ENCODE results near the gene INSYN2B.

The INSYN2B gene

DNA sequence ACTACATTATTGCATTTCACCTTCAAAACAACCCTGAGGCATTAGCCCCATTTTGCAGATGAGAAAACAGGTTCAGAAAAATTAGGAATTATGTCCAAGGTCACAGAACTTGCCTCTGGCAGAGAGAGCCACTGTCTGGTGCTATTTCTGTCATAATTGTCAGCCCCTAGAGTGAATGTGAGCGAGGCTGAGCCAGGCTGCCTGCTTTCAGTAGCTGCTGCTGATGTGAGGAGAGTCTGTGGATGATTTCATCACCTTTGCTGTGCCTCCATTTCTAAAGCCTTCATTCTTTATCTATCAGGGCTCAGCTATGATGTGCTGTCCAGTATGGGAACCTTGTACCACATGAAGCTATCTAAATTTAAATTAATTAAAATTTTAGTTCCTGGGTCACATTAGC, 71.4 kb downstream of the INSYN2B start:
- Histone ChIP-seq H3K27me3 (ENCODE audit: control insufficient read depth, insufficient read depth, low read length) (no peaks in the 10 kb centered on the region), H3K4me1 (ENCODE audit: control insufficient read depth, insufficient read depth, low read length) (no peaks in the 10 kb centered on the region), H3K9ac (ENCODE audit: low read depth, low read length) (no peak overlapping the region), H3K9me3 (replicated peaks; ENCODE audit: low read length) (no peaks in the 10 kb centered on the region), H3K4me3 (ENCODE audit: low read length) (no peak overlapping the region), H3K4me2 (ENCODE audit: low read length) (no peak overlapping the region), H3K36me3 (ENCODE audit: insufficient read depth, low read length) (no peaks in the 10 kb centered on the region)

DNA sequence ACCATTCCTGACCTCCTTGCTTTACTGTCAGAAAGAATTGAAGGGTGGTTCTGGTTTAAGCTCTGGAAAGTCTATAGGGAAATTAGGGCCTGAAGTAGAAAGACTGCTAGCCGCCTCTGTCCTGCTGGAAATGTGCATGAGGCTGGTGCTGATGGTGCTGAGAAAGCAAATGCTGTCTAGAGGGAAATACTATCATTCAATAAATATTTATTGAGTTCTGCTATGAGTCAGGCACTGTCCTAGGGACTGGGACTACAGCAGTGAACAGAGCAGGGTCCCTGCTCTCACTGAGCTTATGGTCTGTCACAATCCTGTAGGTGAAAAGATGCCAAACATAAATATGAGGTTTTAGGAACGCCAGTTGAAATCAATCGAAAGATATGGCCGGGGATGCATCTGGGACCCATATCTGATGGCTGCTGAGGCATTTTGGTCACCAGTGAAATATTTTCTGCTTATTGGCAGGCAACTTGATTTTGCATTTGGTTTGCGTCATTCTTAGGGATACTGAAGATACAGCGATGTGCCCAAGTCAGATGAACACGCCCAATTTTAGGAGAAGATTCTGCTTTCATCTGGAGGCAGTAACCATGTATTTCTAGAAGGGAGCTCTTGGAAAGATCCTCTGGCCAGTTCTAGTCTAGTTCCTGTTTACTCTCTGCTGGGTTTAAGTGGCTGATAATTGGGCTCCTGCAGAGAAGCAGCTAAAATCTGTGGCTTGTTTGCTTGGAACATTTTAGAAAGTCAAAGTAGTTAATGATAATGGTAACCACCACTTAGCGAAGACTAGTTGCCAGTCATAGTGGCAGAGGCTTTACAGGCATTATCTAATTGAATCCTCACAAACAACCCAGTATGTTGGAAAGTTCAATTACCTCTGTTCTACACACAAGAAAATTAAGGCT, 73.3 kb downstream of the INSYN2B start:
- H3K4me1 ChIP-seq (ENCODE audit: control insufficient read depth, insufficient read depth, low read length): no peaks in the 10 kb centered on the region
- H3K36me3 ChIP-seq (ENCODE audit: insufficient read depth, low read length): no peaks in the 10 kb centered on the region
- H3K27me3 ChIP-seq (ENCODE audit: control insufficient read depth, insufficient read depth, low read length): no peaks in the 10 kb centered on the region
- no peak overlapping the region for H3K9ac ChIP-seq (ENCODE audit: low read depth, low read length)
- H3K9me3 ChIP-seq (replicated peaks; ENCODE audit: low read length): no peaks in the 10 kb centered on the region
- H3K4me3 ChIP-seq (ENCODE audit: low read length): no peak overlapping the region
- H3K4me2 ChIP-seq (ENCODE audit: low read length): no peak overlapping the region

GRCh38 chr5:169905017-169905416, 75.3 kb downstream of the INSYN2B start:
- Histone ChIP-seq H3K27me3 (ENCODE audit: control insufficient read depth, insufficient read depth, low read length) (no peaks in the 10 kb centered on the region), H3K9ac (ENCODE audit: low read depth, low read length) (no peak overlapping the region)

DNA sequence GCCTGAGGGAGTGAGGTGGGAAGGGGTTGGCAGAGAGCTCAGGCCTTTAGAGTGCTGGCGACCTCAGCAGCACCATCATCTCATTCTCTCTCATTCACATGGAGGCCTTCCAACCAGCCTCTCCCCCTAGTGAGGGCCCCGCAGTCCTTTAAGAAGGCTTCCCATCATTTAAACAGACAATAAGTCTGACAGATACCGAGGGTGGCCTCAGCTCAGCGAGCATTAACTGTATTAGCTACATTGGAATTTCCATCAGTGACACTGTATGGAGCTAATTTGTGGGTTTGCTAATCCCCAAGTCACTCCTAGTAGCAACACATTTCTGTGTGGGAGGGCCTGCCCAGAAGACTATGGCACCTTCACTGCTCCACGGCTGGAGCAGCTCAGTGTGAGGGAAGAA, 75.8 kb downstream of the INSYN2B start:
- Histone ChIP-seq H3K36me3 (ENCODE audit: insufficient read depth, low read length) (no peaks in the 10 kb centered on the region), H3K4me1 (ENCODE audit: control insufficient read depth, insufficient read depth, low read length) (no peaks in the 10 kb centered on the region), H3K4me3 (ENCODE audit: low read length) (no peak overlapping the region), H3K4me2 (ENCODE audit: low read length) (no peak overlapping the region), H3K9me3 (replicated peaks; ENCODE audit: low read length) (no peaks in the 10 kb centered on the region), H3K27me3 (ENCODE audit: control insufficient read depth, insufficient read depth, low read length) (no peaks in the 10 kb centered on the region), H3K9ac (ENCODE audit: low read depth, low read length) (no peak overlapping the region)

More at GRCh38 chr5:169905017-169905416, 75.3 kb downstream of the INSYN2B start:
- Histone ChIP-seq H3K4me2 (ENCODE audit: low read length) (no peak overlapping the region), H3K9me3 (replicated peaks; ENCODE audit: low read length) (no peaks in the 10 kb centered on the region), H3K4me3 (ENCODE audit: low read length) (no peak overlapping the region), H3K4me1 (ENCODE audit: control insufficient read depth, insufficient read depth, low read length) (no peaks in the 10 kb centered on the region), H3K36me3 (ENCODE audit: insufficient read depth, low read length) (no peaks in the 10 kb centered on the region)

DNA sequence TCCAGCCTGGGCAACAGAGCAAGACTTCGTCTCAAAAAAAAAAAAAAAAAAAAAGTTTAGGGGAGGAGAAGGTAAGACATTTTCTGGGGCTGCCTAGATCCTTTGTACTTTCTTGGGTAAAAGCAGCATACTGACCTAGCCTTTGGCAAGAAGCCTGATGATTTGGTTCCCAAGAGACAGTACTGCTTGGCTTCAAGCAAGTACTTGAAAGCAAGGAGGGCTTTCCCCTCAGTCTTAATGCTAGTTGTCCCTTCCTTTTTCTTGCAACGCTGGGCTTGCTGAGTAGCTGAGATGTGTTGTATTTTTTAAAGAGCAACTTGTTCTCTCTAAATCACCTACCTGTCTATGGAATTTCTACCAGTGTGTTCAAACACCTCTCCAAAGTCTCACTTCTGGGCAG, 76.2 kb downstream of the INSYN2B start:
- Histone ChIP-seq H3K9me3 (replicated peaks; ENCODE audit: low read length) (no peaks in the 10 kb centered on the region), H3K9ac (ENCODE audit: low read depth, low read length) (no peak overlapping the region), H3K27me3 (ENCODE audit: control insufficient read depth, insufficient read depth, low read length) (no peaks in the 10 kb centered on the region), H3K36me3 (ENCODE audit: insufficient read depth, low read length) (no peaks in the 10 kb centered on the region), H3K4me1 (ENCODE audit: control insufficient read depth, insufficient read depth, low read length) (no peaks in the 10 kb centered on the region), H3K4me3 (ENCODE audit: low read length) (no peak overlapping the region), H3K4me2 (ENCODE audit: low read length) (no peak overlapping the region)

- Histone ChIP-seq H3K27me3 (ENCODE audit: control insufficient read depth, insufficient read depth, low read length) (no peaks in the 10 kb centered on the region), H3K36me3 (ENCODE audit: insufficient read depth, low read length) (no peaks in the 10 kb centered on the region), H3K4me3 (ENCODE audit: low read length) (no peak overlapping the region), H3K4me1 (ENCODE audit: control insufficient read depth, insufficient read depth, low read length) (no peaks in the 10 kb centered on the region), H3K4me2 (ENCODE audit: low read length) (no peak overlapping the region), H3K9ac (ENCODE audit: low read depth, low read length) (no peak overlapping the region), H3K9me3 (replicated peaks; ENCODE audit: low read length) (no peaks in the 10 kb centered on the region)
These were observed 78.4 kb downstream of the INSYN2B start for GRCh38 chr5:169901896-169902295.

DNA sequence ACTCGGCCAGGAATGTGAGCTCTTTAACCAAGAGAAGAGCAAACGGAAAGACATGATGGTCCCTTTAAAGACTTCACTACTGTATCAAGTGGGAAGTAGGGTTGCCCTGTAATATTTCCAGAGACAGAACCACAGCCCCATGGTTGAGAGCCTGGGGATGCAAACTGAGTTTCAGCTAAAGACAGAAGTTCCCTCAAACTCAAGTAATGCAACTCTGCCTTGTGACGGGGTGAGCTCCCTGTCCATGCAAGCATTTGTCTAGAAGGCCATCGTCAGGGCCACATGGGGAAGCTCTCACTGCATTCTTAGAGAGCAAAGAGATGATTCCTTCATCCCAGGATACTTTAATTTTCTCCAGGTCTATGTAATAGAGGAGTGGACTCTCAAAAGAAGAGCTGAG, 82.8 kb downstream of the INSYN2B start:
- Histone ChIP-seq H3K36me3 (ENCODE audit: insufficient read depth, low read length) (no peaks in the 10 kb centered on the region), H3K27me3 (ENCODE audit: control insufficient read depth, insufficient read depth, low read length) (no peaks in the 10 kb centered on the region), H3K9ac (ENCODE audit: low read depth, low read length) (no peak overlapping the region), H3K9me3 (replicated peaks; ENCODE audit: low read length) (no peaks in the 10 kb centered on the region), H3K4me1 (ENCODE audit: control insufficient read depth, insufficient read depth, low read length) (peaks cover 12% of the 10 kb centered on the region), H3K4me3 (ENCODE audit: low read length) (no peak overlapping the region), H3K4me2 (ENCODE audit: low read length) (no peak overlapping the region)

GRCh38 chr5:169895926-169896325, 84.4 kb downstream of the INSYN2B start:
- peaks cover 12% of the 10 kb centered on the region for H3K4me1 ChIP-seq (ENCODE audit: control insufficient read depth, insufficient read depth, low read length)
- H3K4me2 ChIP-seq (ENCODE audit: low read length): no peak overlapping the region
- H3K27me3 ChIP-seq (ENCODE audit: control insufficient read depth, insufficient read depth, low read length): no peaks in the 10 kb centered on the region
- no peak overlapping the region for H3K4me3 ChIP-seq (ENCODE audit: low read length)
- H3K36me3 ChIP-seq (ENCODE audit: insufficient read depth, low read length): no peaks in the 10 kb centered on the region
- no peak overlapping the region for H3K9ac ChIP-seq (ENCODE audit: low read depth, low read length)
- H3K9me3 ChIP-seq (replicated peaks; ENCODE audit: low read length): no peaks in the 10 kb centered on the region

DNA sequence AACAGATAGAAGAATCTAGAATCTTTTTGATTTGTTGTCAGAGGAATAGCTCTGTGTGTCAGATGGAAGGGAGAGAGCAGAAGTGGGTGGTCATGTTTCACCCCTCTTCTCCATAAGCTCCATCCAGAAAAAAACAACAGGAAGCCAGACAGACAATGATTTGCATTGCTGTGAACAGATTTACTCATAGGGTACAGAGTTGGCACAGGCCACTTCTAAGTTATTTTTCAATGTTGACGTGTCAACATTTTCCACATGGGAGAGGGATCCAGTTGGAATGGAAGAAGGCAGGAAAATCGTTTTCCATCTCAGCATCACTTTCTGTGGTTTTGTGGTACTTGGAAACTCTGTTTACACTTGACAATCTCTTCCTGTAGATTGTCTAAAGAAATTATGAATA, 86.7 kb downstream of the INSYN2B start:
- H3K4me3 ChIP-seq (ENCODE audit: low read length): no peak overlapping the region

GRCh38 chr5:169893010-169893409, 87.3 kb downstream of the INSYN2B start:
- Histone ChIP-seq H3K36me3 (ENCODE audit: insufficient read depth, low read length) (no peaks in the 10 kb centered on the region), H3K9me3 (replicated peaks; ENCODE audit: low read length) (no peaks in the 10 kb centered on the region), H3K9ac (ENCODE audit: low read depth, low read length) (no peak overlapping the region), H3K4me2 (ENCODE audit: low read length) (no peak overlapping the region), H3K27me3 (ENCODE audit: control insufficient read depth, insufficient read depth, low read length) (no peaks in the 10 kb centered on the region), H3K4me3 (ENCODE audit: low read length) (no peak overlapping the region), H3K4me1 (ENCODE audit: control insufficient read depth, insufficient read depth, low read length) (peaks cover 12% of the 10 kb centered on the region)

More for the DNA sequence above, 86.7 kb downstream of the INSYN2B start:
- Histone ChIP-seq H3K4me2 (ENCODE audit: low read length) (no peak overlapping the region), H3K9ac (ENCODE audit: low read depth, low read length) (no peak overlapping the region), H3K4me1 (ENCODE audit: control insufficient read depth, insufficient read depth, low read length) (peaks cover 12% of the 10 kb centered on the region), H3K9me3 (replicated peaks; ENCODE audit: low read length) (no peaks in the 10 kb centered on the region), H3K27me3 (ENCODE audit: control insufficient read depth, insufficient read depth, low read length) (no peaks in the 10 kb centered on the region), H3K36me3 (ENCODE audit: insufficient read depth, low read length) (no peaks in the 10 kb centered on the region)

GRCh38 chr5:169889572-169889971, 90.7 kb downstream of the INSYN2B start:
- Histone ChIP-seq H3K9ac (ENCODE audit: low read depth, low read length) (no peak overlapping the region), H3K9me3 (replicated peaks; ENCODE audit: low read length) (no peaks in the 10 kb centered on the region), H3K4me1 (ENCODE audit: control insufficient read depth, insufficient read depth, low read length) (peaks cover 12% of the 10 kb centered on the region), H3K36me3 (ENCODE audit: insufficient read depth, low read length) (peaks cover 2% of the 10 kb centered on the region), H3K27me3 (ENCODE audit: control insufficient read depth, insufficient read depth, low read length) (no peaks in the 10 kb centered on the region), H3K4me2 (ENCODE audit: low read length) (no peak overlapping the region), H3K4me3 (ENCODE audit: low read length) (no peak overlapping the region)

- no peaks in the 10 kb centered on the region for H3K27me3 ChIP-seq (ENCODE audit: control insufficient read depth, insufficient read depth, low read length)
- no peak overlapping the region for H3K4me3 ChIP-seq (ENCODE audit: low read length)
- H3K9me3 ChIP-seq (replicated peaks; ENCODE audit: low read length): no peaks in the 10 kb centered on the region
- H3K9ac ChIP-seq (ENCODE audit: low read depth, low read length): no peak overlapping the region
- no peaks in the 10 kb centered on the region for H3K4me1 ChIP-seq (ENCODE audit: control insufficient read depth, insufficient read depth, low read length)
- H3K4me2 ChIP-seq (ENCODE audit: low read length): no peak overlapping the region
- peaks cover 12% of the 10 kb centered on the region for H3K36me3 ChIP-seq (ENCODE audit: insufficient read depth, low read length)
These were observed 93.6 kb downstream of the INSYN2B start for GRCh38 chr5:169886677-169887076.
